Measurements from ENCODE around the gene SAC3D1. TPM values are rescaled to one million over a fixed set of nuclear protein-coding genes. Genes with fewer than 3 reads are reported as not detected.

SAC3D1 gene
- polyA plus RNA-seq, 1 experiment = 4.5 TPM

GRCh38 chr11:65089621-65090020 is 48.6 kb downstream of the SAC3D1 start:
- Histone ChIP-seq H3K27ac (ENCODE audit: low read depth, low read length) (no peak overlapping the region), H3K27me3 (ENCODE audit: control insufficient read depth, insufficient read depth, low read length) (no peaks in the 10 kb centered on the region), H3K4me3 (ENCODE audit: low read depth, low read length) (no peak overlapping the region), H3K9me3 (ENCODE audit: control insufficient read depth, insufficient read depth, low read length) (no peaks in the 10 kb centered on the region)
- CTCF ChIA-PET = interaction anchor here (1.1 to 1.6 kb wide), 2 partner anchors 77 to 243 kb away, joined by 3 read pairs; no protein-coding TSS in a partner anchor
- POLR2A ChIA-PET = interaction anchor here (0.7 kb wide), 1 partner anchor 83 kb away, joined by 6 read pairs; no protein-coding TSS in a partner anchor
- no peak for DNase-seq (ENCODE audit: low read depth, low spot score)
- TF ChIP-seq CTCF (IDR thresholded peaks at IDR 0.05; ENCODE audit: low read depth, low read length) = no peak

GRCh38 chr11:65090628-65091027 is 49.6 kb downstream of the SAC3D1 start:
- no peak for TF ChIP-seq CTCF (IDR thresholded peaks at IDR 0.05; ENCODE audit: low read depth, low read length)
- H3K4me3 ChIP-seq (ENCODE audit: low read depth, low read length) = no peak overlapping the region
- no peak overlapping the region for H3K27ac ChIP-seq (ENCODE audit: low read depth, low read length)
- POLR2A ChIA-PET = no interaction called here
- CTCF ChIA-PET = interaction anchor here (0.7 to 1.6 kb wide), 3 partner anchors 20 to 244 kb away, joined by 3 to 4 read pairs (median 3); no protein-coding TSS in a partner anchor
- no peak for DNase-seq (ENCODE audit: low read depth, low spot score)
- no peaks in the 10 kb centered on the region for H3K9me3 ChIP-seq (ENCODE audit: control insufficient read depth, insufficient read depth, low read length)
- no peaks in the 10 kb centered on the region for H3K27me3 ChIP-seq (ENCODE audit: control insufficient read depth, insufficient read depth, low read length)

Small RNA genes within 50 kb of the gene (small RNA-seq; reads per million reads assigned to genes)
- gene MIR6879 (ENCODE audit: insufficient read length, low read depth) (not detected), gene SNX15 (ENCODE audit: insufficient read length, low read depth) (not detected)

Other genes starting within 250 kb of the SAC3D1 start
- gene MAP4K2, start 238.0 kb upstream of the SAC3D1 start, polyA plus RNA-seq (2011; rRNA removed) = 9.9 and 14.1 TPM in 2 replicates
- 15.0 and 22.3 TPM in 2 replicates for gene MEN1, start 230.7 kb upstream of the SAC3D1 start, polyA plus RNA-seq (2011; rRNA removed)
- 0.02 and 0.04 TPM in 2 replicates for gene CDC42BPG, start 196.6 kb upstream of the SAC3D1 start, polyA plus RNA-seq (2011; rRNA removed)
- gene EHD1, start 162.6 kb upstream of the SAC3D1 start, polyA plus RNA-seq (2011; rRNA removed) = 56.1 and 77.7 TPM in 2 replicates
- gene ATG2A, start 124.0 kb upstream of the SAC3D1 start, polyA plus RNA-seq (2011; rRNA removed) = 3.7 and 5.1 TPM in 2 replicates
- 11.2 and 16.6 TPM in 2 replicates for gene PPP2R5B, start 116.5 kb upstream of the SAC3D1 start, polyA plus RNA-seq (2011; rRNA removed)
- gene GPHA2, start 105.3 kb upstream of the SAC3D1 start, polyA plus RNA-seq (2011; rRNA removed) = not detected in 2 replicates
- gene MAJIN, start 69.1 kb upstream of the SAC3D1 start, polyA plus RNA-seq (2011; rRNA removed) = not detected in 2 replicates
- gene BATF2, start 44.2 kb upstream of the SAC3D1 start, polyA plus RNA-seq (2011; rRNA removed) = 1.5 and 2.1 TPM in 2 replicates
- gene ARL2, start 27.1 kb upstream of the SAC3D1 start, polyA plus RNA-seq (2011; rRNA removed) = 60.7 and 76.5 TPM in 2 replicates
- gene SNX15, start 13.8 kb upstream of the SAC3D1 start, polyA plus RNA-seq (2011; rRNA removed) = 8.0 and 10.5 TPM in 2 replicates
- 9.4 and 12.0 TPM in 2 replicates for gene NAALADL1, start 17.3 kb downstream of the SAC3D1 start, polyA plus RNA-seq (2011; rRNA removed)
- gene CDCA5, start 42.8 kb downstream of the SAC3D1 start, polyA plus RNA-seq (2011; rRNA removed) = 4.2 and 5.2 TPM in 2 replicates
- 30.9 and 39.1 TPM in 2 replicates for gene ZFPL1, start 43.0 kb downstream of the SAC3D1 start, polyA plus RNA-seq (2011; rRNA removed)
- gene VPS51, start 55.0 kb downstream of the SAC3D1 start, polyA plus RNA-seq (2011; rRNA removed) = 38.9 and 74.1 TPM in 2 replicates
- 10.3 and 15.1 TPM in 2 replicates for gene TM7SF2, start 70.7 kb downstream of the SAC3D1 start, polyA plus RNA-seq (2011; rRNA removed)
- 3.1 and 3.6 TPM in 2 replicates for gene ZNHIT2, start 76.5 kb downstream of the SAC3D1 start, polyA plus RNA-seq (2011; rRNA removed)
- gene FAU, start 80.9 kb downstream of the SAC3D1 start, polyA plus RNA-seq (2011; rRNA removed) = 426 and 504 TPM in 2 replicates
- 54.2 and 55.7 TPM in 2 replicates for gene MRPL49, start 81.1 kb downstream of the SAC3D1 start, polyA plus RNA-seq (2011; rRNA removed)
- 18.7 and 27.7 TPM in 2 replicates for gene SYVN1, start 93.3 kb downstream of the SAC3D1 start, polyA plus RNA-seq (2011; rRNA removed)
- not detected in 2 replicates for gene SPDYC, start 129.0 kb downstream of the SAC3D1 start, polyA plus RNA-seq (2011; rRNA removed)
- 84.1 and 123 TPM in 2 replicates for gene CAPN1, start 140.7 kb downstream of the SAC3D1 start, polyA plus RNA-seq (2011; rRNA removed)
- 10.4 and 14.1 TPM in 2 replicates for gene POLA2, start 220.8 kb downstream of the SAC3D1 start, polyA plus RNA-seq (2011; rRNA removed)

All from AG04450 (cell line).